Liver (tissue), 9 donors: Measurements from ENCODE around the gene PCDHA7. TPM values are rescaled to one million over a fixed set of nuclear protein-coding genes. Genes with fewer than 3 reads are reported as not detected.

Source experiments
- DNase-seq: peaks from one replicate; pipeline ENCODE4 v3.0.0-alpha.2; 2017; ENCODE audit warnings: low spot score
- H3K27ac ChIP-seq, 2 donors: one replicate each; pipeline ENCODE4 v1.7.0; 2013; ENCODE audit warnings: inconsistent platforms in 2 of 2, low read length in 2 of 2, control low read depth in 1 of 2, low read depth in 1 of 2, mild to moderate bottlenecking in 1 of 2
- H3K27me3 ChIP-seq, 4 donors: one replicate each; pipeline versions ENCODE4 v1.6.1 to v1.7.0; 2013; ENCODE audit warnings: low read length in 3 of 4, inconsistent platforms in 1 of 4, mild to moderate bottlenecking in 1 of 4, moderate library complexity in 1 of 4; ENCODE audit not compliant: control insufficient read depth in 4 of 4, insufficient read depth in 4 of 4
- H3K36me3 ChIP-seq, 4 donors: one replicate each; pipeline versions ENCODE4 v1.6.1 to v1.7.0; 2013; ENCODE audit warnings: low read length in 3 of 4, mild to moderate bottlenecking in 3 of 4, low read depth in 1 of 4, moderate library complexity in 1 of 4; ENCODE audit not compliant: control insufficient read depth in 4 of 4, insufficient read depth in 3 of 4
- H3K4me1 ChIP-seq, 4 donors: one replicate each; pipeline versions ENCODE4 v1.6.1 to v1.7.0; 2013; ENCODE audit warnings: low read length in 3 of 4, mild to moderate bottlenecking in 3 of 4, moderate library complexity in 1 of 4; ENCODE audit not compliant: control insufficient read depth in 4 of 4, insufficient read depth in 4 of 4
- H3K4me3 ChIP-seq, 3 donors: one replicate each; pipeline versions ENCODE4 v1.6.1 to v1.7.0; 2013; ENCODE audit warnings: low read length in 3 of 3, control low read depth in 1 of 3, low read depth in 1 of 3, mild to moderate bottlenecking in 1 of 3
- H3K9ac ChIP-seq, 2 donors: one replicate each; pipeline ENCODE4 v1.7.0; 2013; ENCODE audit warnings: low read length in 2 of 2, mild to moderate bottlenecking in 2 of 2, moderate library complexity in 2 of 2, control low read depth in 1 of 2, low read depth in 1 of 2
- H3K9me3 ChIP-seq, 4 donors: one replicate each; pipeline versions ENCODE4 v1.6.1 to v1.7.0; 2013; ENCODE audit warnings: low read length in 3 of 4; ENCODE audit not compliant: control insufficient read depth in 4 of 4
- ATF3 ChIP-seq: IDR thresholded peaks from 2 replicates; pipeline ENCODE4 v1.6.1; 2016; ENCODE audit warnings: antibody characterized with exemption
- EGR1 ChIP-seq, 2 donors: IDR thresholded peaks; 2 replicates each; pipeline ENCODE4 v1.6.1; 2016 to 2018; ENCODE audit warnings: antibody characterized with exemption in 2 of 2, low read depth in 2 of 2
- FOXA1 ChIP-seq: IDR thresholded peaks from 2 replicates; pipeline ENCODE4 v1.6.1; 2016; ENCODE audit warnings: antibody characterized with exemption
- HNF4A ChIP-seq, 2 donors: conservative IDR thresholded peaks; 2 replicates each; pipeline ENCODE4 v1.6.1; 2016; ENCODE audit warnings: antibody characterized with exemption in 2 of 2, mild to moderate bottlenecking in 2 of 2
- JUND ChIP-seq, 2 donors: IDR thresholded peaks; 2 replicates each; pipeline ENCODE4 v1.6.1; 2016; ENCODE audit warnings: antibody characterized with exemption in 2 of 2
- NR2F2 ChIP-seq: IDR thresholded peaks from 2 replicates; pipeline ENCODE4 v1.6.1; 2016; ENCODE audit warnings: antibody characterized with exemption
- RAD21 ChIP-seq, 2 donors: IDR thresholded peaks; 2 replicates each; pipeline ENCODE4 v1.6.1; 2016; ENCODE audit warnings: antibody characterized with exemption in 2 of 2, mild to moderate bottlenecking in 2 of 2
- REST ChIP-seq: IDR thresholded peaks from 2 replicates; pipeline ENCODE4 v1.6.1; 2016; ENCODE audit warnings: antibody characterized with exemption, mild to moderate bottlenecking
- RXRA ChIP-seq, 2 donors: IDR thresholded peaks; 2 replicates each; pipeline ENCODE4 v1.6.1; 2017 to 2018; ENCODE audit warnings: antibody characterized with exemption in 2 of 2, mild to moderate bottlenecking in 1 of 2
- SP1 ChIP-seq: IDR thresholded peaks from 2 replicates; pipeline ENCODE4 v1.6.1; 2018; ENCODE audit warnings: antibody characterized with exemption, mild to moderate bottlenecking
- TAF1 ChIP-seq: conservative IDR thresholded peaks from 2 replicates; pipeline ENCODE4 v1.6.1; 2016; ENCODE audit warnings: antibody characterized with exemption, mild to moderate bottlenecking
- YY1 ChIP-seq: IDR thresholded peaks from 2 replicates; pipeline ENCODE4 v1.6.1; 2016; ENCODE audit warnings: antibody characterized with exemption, mild to moderate bottlenecking
- WGBS: extraction: QIAGEN DNeasy Blood & Tissue Kit; methylation state at CpG from one replicate; pipeline ENCODE4 v1.1.7; 2013; 5-methylcytosine and 5-hydroxymethylcytosine counted together
- polyA plus RNA-seq, 2 donors: library from polyadenylated mRNA; stranded (reverse) in 1 of 2; unstranded in 1 of 2; fragments of 200-250 nt in 1 of 2; fragments of >200 nt in 1 of 2; fragmentation: Nextera tagmentation in 1 of 2; extraction: Ambion mirVana in 1 of 2; gene quantifications; one replicate each; pipeline versions ENCODE4 v1.2.1 to v1.2.3, GENCODE V29; 2013 to 2015
- total RNA-seq, 2 donors: library from RNA; depleted of rRNA; stranded (reverse); fragments of >200 nt; gene quantifications; one replicate each; pipeline ENCODE4 v1.2.3, GENCODE V29; 2014
- donor health status: healthy.
- donor health status: healthy.
- donor health status: healthy.
- donor health status: healthy.
- donor health status: healthy.

The PCDHA7 gene
- total and polyA plus RNA-seq, 4 donors = 0.05 TPM; not detected in 2

- Histone ChIP-seq H3K36me3 (no peaks in the 10 kb centered on the region), H3K4me1 (peaks cover 0 to 2% (median 0%) of the 10 kb centered on the region in 4 donors), H3K27ac (no peak overlapping the region), H3K4me3 (no peak overlapping the region), H3K27me3 (peaks cover 0 to 8% (median 1%) of the 10 kb centered on the region in 4 donors), H3K9ac (no peak overlapping the region), H3K9me3 (peaks cover 0 to 26% (median 18%) of the 10 kb centered on the region in 4 donors)
- no peak for TF ChIP-seq RAD21 (IDR thresholded peaks at IDR 0.05)
- TF ChIP-seq REST = no peak
- TF ChIP-seq JUND (IDR thresholded peaks at IDR 0.05) = no peak
- no peak for TF ChIP-seq EGR1 (IDR thresholded peaks at IDR 0.05; ENCODE audit: low read depth in 2 of 2)
- no peak for TF ChIP-seq RXRA (IDR thresholded peaks at IDR 0.05)
- no peak for TF ChIP-seq YY1
- TF ChIP-seq TAF1 = no peak
- TF ChIP-seq ATF3 = no peak
- TF ChIP-seq HNF4A (conservative IDR thresholded peaks at IDR 0.05) = no peak
- no peak for TF ChIP-seq SP1
- no peak for DNase-seq
- 41% methylated on average over 41 of the region's 41 CpGs for WGBS
Observed at GRCh38 chr5:140883373-140883772, 49.3 kb downstream of the PCDHA7 start.

- no peak for DNase-seq
- TF ChIP-seq SP1 (no peak), FOXA1 (no peak), NR2F2 (no peak)
- H3K9ac ChIP-seq = no peak overlapping the region
- peaks cover 0 to 26% (median 18%) of the 10 kb centered on the region in 4 donors for H3K9me3 ChIP-seq
- 34% methylated on average over 79 of the region's 79 CpGs for WGBS
- no peak overlapping the region for H3K27ac ChIP-seq
- no peak overlapping the region for H3K4me3 ChIP-seq
- peaks cover 0 to 2% (median 0%) of the 10 kb centered on the region in 4 donors for H3K4me1 ChIP-seq
- peaks cover 0 to 8% (median 1%) of the 10 kb centered on the region in 4 donors for H3K27me3 ChIP-seq
- H3K36me3 ChIP-seq = no peaks in the 10 kb centered on the region
Observed at GRCh38 chr5:140883927-140884697, 50.0 kb downstream of the PCDHA7 start.

Other genes with a start within 250 kb of the PCDHA7 start
- 100 to 1,000 TPM in 1 of 2 donors, 10 to 100 TPM in 1; 61.0 to 297 TPM for gene CD14, start 201.1 kb upstream of the PCDHA7 start, total RNA-seq
- gene CD14, start 201.1 kb upstream of the PCDHA7 start, polyA plus RNA-seq = 100 to 1,000 TPM; 277 to 343 TPM
- gene TMCO6, start 194.8 kb upstream of the PCDHA7 start, total RNA-seq = 10 to 100 TPM; 14.1 to 55.9 TPM
- gene TMCO6, start 194.8 kb upstream of the PCDHA7 start, polyA plus RNA-seq = 10 to 100 TPM; 12.6 to 23.3 TPM
- gene NDUFA2, start 186.6 kb upstream of the PCDHA7 start, total RNA-seq = 10 to 100 TPM; 23.3 to 44.3 TPM
- 100 to 1,000 TPM in 1 of 2 donors, 10 to 100 TPM in 1; 91.3 to 160 TPM for gene NDUFA2, start 186.6 kb upstream of the PCDHA7 start, polyA plus RNA-seq
- gene IK, start 186.4 kb upstream of the PCDHA7 start, total RNA-seq = 10 to 100 TPM; 42.5 to 45.7 TPM
- 10 to 100 TPM; 30.8 to 41.8 TPM for gene IK, start 186.4 kb upstream of the PCDHA7 start, polyA plus RNA-seq
- 10 to 100 TPM; 12.0 to 18.2 TPM for gene WDR55, start 169.4 kb upstream of the PCDHA7 start, total RNA-seq
- gene WDR55, start 169.4 kb upstream of the PCDHA7 start, polyA plus RNA-seq = 10 to 100 TPM in 1 of 2 donors, 1 to 10 TPM in 1; 10.0 to 11.4 TPM
- under 1 TPM; 0.37 to 0.92 TPM for gene DND1, start 160.7 kb upstream of the PCDHA7 start, total RNA-seq
- under 1 TPM in 1 of 2 donors, not detected in 1; 0.29 TPM for gene DND1, start 160.7 kb upstream of the PCDHA7 start, polyA plus RNA-seq
- 10 to 100 TPM; 31.2 to 57.1 TPM for gene HARS1, start 142.9 kb upstream of the PCDHA7 start, total RNA-seq
- gene HARS1, start 142.9 kb upstream of the PCDHA7 start, polyA plus RNA-seq = 10 to 100 TPM; 33.3 to 41.3 TPM
- gene HARS2, start 142.8 kb upstream of the PCDHA7 start, total RNA-seq = 10 to 100 TPM; 10.8 to 16.3 TPM
- gene HARS2, start 142.8 kb upstream of the PCDHA7 start, polyA plus RNA-seq = 10 to 100 TPM in 1 of 2 donors, 1 to 10 TPM in 1; 8.6 to 10.7 TPM
- 10 to 100 TPM; 16.4 to 27.5 TPM for gene ZMAT2, start 133.8 kb upstream of the PCDHA7 start, total RNA-seq
- 10 to 100 TPM; 14.5 to 34.3 TPM for gene ZMAT2, start 133.8 kb upstream of the PCDHA7 start, polyA plus RNA-seq
- gene PCDHA1, start 48.1 kb upstream of the PCDHA7 start, total RNA-seq = not detected
- gene PCDHA1, start 48.1 kb upstream of the PCDHA7 start, polyA plus RNA-seq = not detected
- not detected for gene PCDHA2, start 39.4 kb upstream of the PCDHA7 start, total RNA-seq
- not detected for gene PCDHA2, start 39.4 kb upstream of the PCDHA7 start, polyA plus RNA-seq
- gene PCDHA3, start 33.2 kb upstream of the PCDHA7 start, total RNA-seq = under 1 TPM in 1 of 2 donors, not detected in 1; 0.05 TPM
- not detected for gene PCDHA3, start 33.2 kb upstream of the PCDHA7 start, polyA plus RNA-seq
- under 1 TPM; 0.08 to 0.09 TPM for gene PCDHA4, start 27.2 kb upstream of the PCDHA7 start, total RNA-seq
- under 1 TPM; 0.01 to 0.06 TPM for gene PCDHA4, start 27.2 kb upstream of the PCDHA7 start, polyA plus RNA-seq
- under 1 TPM in 1 of 2 donors, not detected in 1; under 0.01 TPM for gene PCDHA5, start 12.7 kb upstream of the PCDHA7 start, total RNA-seq
- gene PCDHA5, start 12.7 kb upstream of the PCDHA7 start, polyA plus RNA-seq = not detected
- gene PCDHA6, start 6.3 kb upstream of the PCDHA7 start, total RNA-seq = under 1 TPM in 1 of 2 donors, not detected in 1; 0.08 TPM
- gene PCDHA6, start 6.3 kb upstream of the PCDHA7 start, polyA plus RNA-seq = under 1 TPM in 1 of 2 donors, not detected in 1; 0.02 TPM
- gene PCDHA8, start 6.9 kb downstream of the PCDHA7 start, total RNA-seq = under 1 TPM in 1 of 2 donors, not detected in 1; under 0.01 TPM
- gene PCDHA8, start 6.9 kb downstream of the PCDHA7 start, polyA plus RNA-seq = not detected
- under 1 TPM in 1 of 2 donors, not detected in 1; under 0.01 TPM for gene PCDHA9, start 14.1 kb downstream of the PCDHA7 start, total RNA-seq
- not detected for gene PCDHA9, start 14.1 kb downstream of the PCDHA7 start, polyA plus RNA-seq
- gene PCDHA10, start 21.6 kb downstream of the PCDHA7 start, total RNA-seq = under 1 TPM in 1 of 2 donors, not detected in 1; under 0.01 TPM
- gene PCDHA10, start 21.6 kb downstream of the PCDHA7 start, polyA plus RNA-seq = under 1 TPM in 1 of 2 donors, not detected in 1; 0.01 TPM
- gene PCDHA11, start 34.7 kb downstream of the PCDHA7 start, total RNA-seq = under 1 TPM in 1 of 2 donors, not detected in 1; under 0.01 TPM
- under 1 TPM; 0.05 to 0.19 TPM for gene PCDHA11, start 34.7 kb downstream of the PCDHA7 start, polyA plus RNA-seq
- gene PCDHA12, start 41.0 kb downstream of the PCDHA7 start, total RNA-seq = under 1 TPM in 1 of 2 donors, not detected in 1; 0.08 TPM
- under 1 TPM in 1 of 2 donors, not detected in 1; 0.01 TPM for gene PCDHA12, start 41.0 kb downstream of the PCDHA7 start, polyA plus RNA-seq
- gene PCDHA13, start 47.9 kb downstream of the PCDHA7 start, total RNA-seq = under 1 TPM in 1 of 2 donors, not detected in 1; 0.17 TPM
- gene PCDHA13, start 47.9 kb downstream of the PCDHA7 start, polyA plus RNA-seq = under 1 TPM; 0.03 to 0.07 TPM
- under 1 TPM; under 0.01 to 0.25 TPM for gene PCDHAC1, start 92.0 kb downstream of the PCDHA7 start, total RNA-seq
- under 1 TPM in 1 of 2 donors, not detected in 1; 0.13 TPM for gene PCDHAC1, start 92.0 kb downstream of the PCDHA7 start, polyA plus RNA-seq
- gene PCDHAC2, start 132.2 kb downstream of the PCDHA7 start, total RNA-seq = 1 to 10 TPM in 1 of 2 donors, under 1 TPM in 1; 0.93 to 1.8 TPM
- gene PCDHAC2, start 132.2 kb downstream of the PCDHA7 start, polyA plus RNA-seq = under 1 TPM; 0.50 to 0.63 TPM
- gene PCDHB1, start 217.1 kb downstream of the PCDHA7 start, total RNA-seq = not detected
- not detected for gene PCDHB1, start 217.1 kb downstream of the PCDHA7 start, polyA plus RNA-seq